WI38 (cell line): ENCODE measurements around the gene FBXO8.

ENCODE experiments used
- H3K4me3 ChIP-seq: 2 replicates; pipeline ENCODE4 v1.5.1; 2011; ENCODE audit warnings: low read depth, mild to moderate bottlenecking, control low read depth, low read length
- TF ChIP-seq, protein P1 (sequence below): IDR thresholded peaks from 2 replicates; pipeline ENCODE4 v1.5.1; 2012; ENCODE audit warnings: low read depth, mild to moderate bottlenecking, control low read depth, low read length

FBXO8 gene

DNA sequence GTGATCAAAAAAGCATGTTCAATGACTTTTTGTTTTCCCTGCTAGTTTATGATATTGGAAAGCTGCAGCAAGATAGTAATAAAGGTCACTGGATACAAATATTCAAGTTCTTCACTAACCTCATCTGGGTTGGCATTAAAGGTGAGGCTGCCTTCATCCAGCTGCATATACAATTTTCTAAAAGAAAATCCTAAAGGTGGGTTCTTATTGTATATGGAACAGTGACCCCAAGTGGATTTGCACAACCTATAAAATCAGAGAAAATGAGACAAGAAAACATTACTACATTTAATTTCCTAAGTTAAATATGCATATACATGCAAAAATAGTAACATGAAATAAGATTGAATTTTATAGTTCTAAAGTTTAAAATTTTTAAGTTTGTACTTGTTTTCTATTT is 23.9 kb downstream of the FBXO8 start:
- H3K4me3 ChIP-seq: no peak overlapping the region
- TF ChIP-seq, protein P1, sequence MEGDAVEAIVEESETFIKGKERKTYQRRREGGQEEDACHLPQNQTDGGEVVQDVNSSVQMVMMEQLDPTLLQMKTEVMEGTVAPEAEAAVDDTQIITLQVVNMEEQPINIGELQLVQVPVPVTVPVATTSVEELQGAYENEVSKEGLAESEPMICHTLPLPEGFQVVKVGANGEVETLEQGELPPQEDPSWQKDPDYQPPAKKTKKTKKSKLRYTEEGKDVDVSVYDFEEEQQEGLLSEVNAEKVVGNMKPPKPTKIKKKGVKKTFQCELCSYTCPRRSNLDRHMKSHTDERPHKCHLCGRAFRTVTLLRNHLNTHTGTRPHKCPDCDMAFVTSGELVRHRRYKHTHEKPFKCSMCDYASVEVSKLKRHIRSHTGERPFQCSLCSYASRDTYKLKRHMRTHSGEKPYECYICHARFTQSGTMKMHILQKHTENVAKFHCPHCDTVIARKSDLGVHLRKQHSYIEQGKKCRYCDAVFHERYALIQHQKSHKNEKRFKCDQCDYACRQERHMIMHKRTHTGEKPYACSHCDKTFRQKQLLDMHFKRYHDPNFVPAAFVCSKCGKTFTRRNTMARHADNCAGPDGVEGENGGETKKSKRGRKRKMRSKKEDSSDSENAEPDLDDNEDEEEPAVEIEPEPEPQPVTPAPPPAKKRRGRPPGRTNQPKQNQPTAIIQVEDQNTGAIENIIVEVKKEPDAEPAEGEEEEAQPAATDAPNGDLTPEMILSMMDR: no peak

DNA sequence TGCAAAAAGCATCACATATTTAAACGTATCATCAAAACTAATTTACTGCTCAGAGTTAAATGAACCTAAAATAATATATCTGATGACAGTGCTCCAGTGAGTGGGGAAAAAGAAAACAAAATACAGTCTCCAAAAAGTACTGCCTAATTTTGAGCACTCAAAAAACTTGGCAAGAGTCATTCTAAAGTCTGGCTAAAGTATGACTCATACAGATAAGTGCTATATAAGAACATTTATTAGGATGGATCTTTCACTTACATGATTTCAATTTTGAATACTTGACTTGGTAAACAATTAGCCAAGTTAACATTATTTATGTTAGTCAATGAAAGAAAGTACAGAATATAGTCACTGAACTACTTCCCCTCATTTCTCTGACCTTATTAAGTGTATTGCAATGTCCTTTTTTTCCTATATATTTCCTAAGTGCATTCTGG is 27.2 kb downstream of the FBXO8 start:
- TF ChIP-seq, protein P1: no peak
- no peak overlapping the region for H3K4me3 ChIP-seq

DNA sequence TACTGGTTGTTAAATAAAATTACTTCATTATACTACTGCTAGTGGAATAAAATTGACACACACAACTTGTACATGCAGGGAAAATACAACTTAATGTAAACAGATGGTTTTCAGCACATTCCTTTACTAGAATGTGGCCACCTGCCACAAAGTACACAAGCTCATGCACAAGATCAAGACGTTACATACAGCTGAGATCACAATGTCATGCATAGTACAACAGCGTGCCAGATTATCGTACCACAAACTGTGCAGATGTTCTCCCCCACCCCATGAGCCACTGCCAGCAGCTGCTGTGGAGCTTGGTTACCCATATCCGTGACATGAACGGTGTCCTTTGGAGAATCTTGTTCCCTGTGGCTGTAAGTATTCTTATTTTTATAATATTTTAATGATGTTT is 27.7 kb downstream of the FBXO8 start:
- no peak overlapping the region for H3K4me3 ChIP-seq
- TF ChIP-seq, protein P1: no peak

DNA sequence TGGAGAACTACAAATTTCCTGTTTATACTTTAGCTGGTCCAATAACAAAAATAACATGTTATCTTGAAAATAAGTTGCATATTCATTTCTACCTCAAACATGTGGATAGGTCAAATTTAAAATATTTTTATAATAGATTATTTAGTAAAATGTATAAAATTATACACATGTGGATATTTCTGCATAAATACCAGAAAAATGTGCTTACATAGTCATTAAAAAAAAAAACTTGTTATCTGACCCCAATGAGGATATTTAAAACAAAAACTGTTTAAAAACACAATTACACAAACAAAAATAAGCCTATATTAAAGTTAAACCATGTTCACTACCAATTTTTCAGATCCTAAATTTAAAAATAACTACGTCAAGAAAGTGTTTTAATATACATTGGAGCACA is 28.1 kb downstream of the FBXO8 start:
- TF ChIP-seq, protein P1: no peak
- no peak overlapping the region for H3K4me3 ChIP-seq

DNA sequence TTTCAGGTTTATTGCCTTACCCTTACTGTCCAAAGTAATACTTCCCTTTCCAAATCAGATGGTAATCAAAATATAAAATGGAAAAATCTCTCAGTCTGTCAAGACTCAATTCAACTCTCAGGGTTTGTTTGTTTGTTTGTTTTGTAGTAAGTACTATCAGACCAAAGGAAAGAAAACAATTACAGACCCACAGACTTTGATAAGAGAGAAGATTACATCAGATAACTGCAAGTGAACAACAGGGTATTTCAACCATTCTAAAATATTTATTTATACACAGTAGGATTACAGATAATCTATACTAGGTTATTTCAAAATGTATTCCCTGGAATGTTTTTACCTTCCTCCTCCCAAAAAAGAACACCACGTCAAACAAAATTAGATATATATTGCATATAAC is 28.9 kb downstream of the FBXO8 start:
- TF ChIP-seq, protein P1: no peak
- no peak overlapping the region for H3K4me3 ChIP-seq

DNA sequence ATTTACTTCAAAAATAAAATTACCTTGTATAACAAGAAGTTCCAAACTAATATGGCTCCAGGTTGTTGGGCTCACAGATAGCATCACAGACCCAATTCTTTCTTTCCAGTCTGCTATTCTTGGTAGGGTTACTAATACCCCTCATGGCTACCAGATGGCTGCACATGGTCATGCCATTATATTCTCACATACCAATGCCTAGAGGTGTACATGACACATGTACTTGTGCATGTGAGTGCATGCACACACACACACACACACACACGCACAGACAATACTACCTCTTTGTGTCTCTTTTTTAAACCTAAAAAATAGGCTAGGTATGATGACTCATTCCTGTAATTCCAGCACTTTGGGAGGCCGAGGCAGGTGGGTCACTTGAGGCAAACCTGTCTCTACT is 31.1 kb downstream of the FBXO8 start:
- TF ChIP-seq, protein P1: no peak
- H3K4me3 ChIP-seq: no peak overlapping the region

DNA sequence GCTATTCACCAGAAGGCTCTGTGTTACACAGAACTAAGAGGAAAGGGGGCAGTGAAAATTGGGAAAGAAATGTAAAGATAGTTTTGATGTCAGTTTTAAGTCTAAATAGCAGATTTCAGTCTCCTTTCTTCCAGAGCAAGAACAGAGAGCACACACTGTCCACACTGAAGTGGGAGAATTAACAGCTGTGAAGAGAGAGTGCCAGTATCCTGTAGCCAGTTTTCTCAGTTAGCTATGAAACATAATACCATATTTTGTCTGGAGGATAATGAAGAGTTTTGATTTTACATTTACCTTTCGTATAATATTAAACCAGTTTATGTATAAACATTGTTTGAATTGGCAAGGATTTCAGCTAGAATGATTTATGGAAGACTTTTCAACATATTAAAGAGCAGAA is 35.1 kb downstream of the FBXO8 start:
- H3K4me3 ChIP-seq: no peak overlapping the region
- TF ChIP-seq, protein P1: no peak
